PC-9 (cell line): ENCODE data around the gene AKAP12. TPM values are rescaled to one million over a fixed set of nuclear protein-coding genes. Genes with fewer than 3 reads are reported as not detected.

ENCODE experiments used
- BruUV-seq: library from RNA; stranded (reverse); fragments of 400-500 nt; replicated peaks from 2 replicates; lab custom pipeline; 2021; lab: Mats Ljungman, UMichigan
- CTCF ChIA-PET: fragments of 300-600 bp; sonication (Branson Sonifier 250); formaldehyde crosslinking; loops from one replicate; lab custom pipeline; 2022; ENCODE audit warnings: antibody characterized with exemption; lab: Charles Lee
- POLR2A ChIA-PET: fragments of 300-600 bp; sonication (Branson Sonifier 250); formaldehyde crosslinking; loops from one replicate; lab custom pipeline; 2022; ENCODE audit warnings: antibody characterized with exemption; ENCODE audit not compliant: unreplicated experiment; lab: Charles Lee
- DNase-seq, 2 experiments: peaks; one replicate each; pipeline versions ENCODE4 v3.0.0 to v3.0.0-alpha.2; 2015 to 2022; ENCODE audit warnings: mixed read lengths in 1 of 2
- H2AFZ ChIP-seq: fragments of 200-600 bp; sonication (generic); 2 replicates; pipeline ENCODE4 v1.8.1; 2017; ENCODE audit warnings: antibody characterized with exemption
- H3F3A ChIP-seq: fragments of 200-600 bp; sonication (generic); 2 replicates; pipeline ENCODE4 v1.8.1; 2017; ENCODE audit warnings: antibody characterized with exemption, mild to moderate bottlenecking, low read depth; ENCODE audit not compliant: insufficient read depth
- H3K27ac ChIP-seq: fragments of 200-600 bp; sonication (generic); 2 replicates; pipeline ENCODE4 v1.6.1; 2016; ENCODE audit warnings: mixed run types
- H3K27me3 ChIP-seq: fragments of 200-600 bp; sonication (generic); 2 replicates; pipeline ENCODE4 v1.6.1; 2016; ENCODE audit warnings: low read depth, mixed run types; ENCODE audit not compliant: insufficient read depth
- H3K36me3 ChIP-seq: fragments of 200-600 bp; sonication (generic); 2 replicates; pipeline ENCODE4 v1.6.1; 2016; ENCODE audit warnings: low read depth, mixed run types
- H3K4me1 ChIP-seq: fragments of 200-600 bp; sonication (generic); replicated peaks from 2 replicates; pipeline ENCODE4 v1.6.1; 2016; ENCODE audit warnings: mixed run types; ENCODE audit not compliant: insufficient read depth
- H3K4me2 ChIP-seq: fragments of 200-600 bp; sonication (generic); 2 replicates; pipeline ENCODE4 v1.6.1; 2017; ENCODE audit warnings: mixed run types
- H3K4me3 ChIP-seq: fragments of 200-600 bp; sonication (generic); 2 replicates; pipeline ENCODE4 v1.6.1; 2016; ENCODE audit warnings: mixed run types
- H3K79me2 ChIP-seq: fragments of 200-600 bp; sonication (generic); 2 replicates; pipeline ENCODE4 v1.6.1; 2017; ENCODE audit warnings: low read depth, mixed run types
- H3K9me2 ChIP-seq: fragments of 200-600 bp; sonication (generic); 2 replicates; pipeline ENCODE4 v1.8.1; 2017; ENCODE audit warnings: mild to moderate bottlenecking; ENCODE audit not compliant: insufficient read depth
- H3K9me3 ChIP-seq: fragments of 200-600 bp; sonication (generic); 2 replicates; pipeline ENCODE4 v1.8.1; 2016; ENCODE audit warnings: low read depth; ENCODE audit not compliant: insufficient read depth
- H4K20me1 ChIP-seq: fragments of 200-600 bp; sonication (generic); 2 replicates; pipeline ENCODE4 v1.8.1; 2017; ENCODE audit not compliant: insufficient read depth
- CTCF ChIP-seq: fragments of 200-600 bp; sonication (generic); conservative IDR thresholded peaks from 2 replicates; pipeline ENCODE4 v1.6.1; 2017; ENCODE audit warnings: mixed run types, antibody characterized with exemption, mild to moderate bottlenecking, moderate library complexity
- EZH2 ChIP-seq: fragments of 200-600 bp; sonication (generic); IDR thresholded peaks from 2 replicates; pipeline ENCODE4 v1.8.0; 2017; ENCODE audit warnings: antibody characterized with exemption, low read depth
- intact Hi-C: fragments of 100-400 bp; cut with micrococcal nuclease; formaldehyde crosslinking; loops from one replicate; pipeline ENCODE4 v1.10.0; 2022; ENCODE audit not compliant: unreplicated experiment
- total RNA-seq: library from RNA; stranded (reverse); gene quantifications from 2 replicates; pipeline ENCODE4 v1.2.3, GENCODE V29; 2021

Gene AKAP12
- total RNA-seq, 1 experiment from 2014 or later: 12.6 TPM

GRCh38 chr6:151324488-151324825 lies 84.7 kb downstream of the AKAP12 start:
- intact Hi-C loops: loop anchor here (1.0 to 10.0 kb wide), 3 partner anchors 80 to 310 kb away; no protein-coding TSS in a partner anchor
- H3K9me2 ChIP-seq: no peaks in the 10 kb centered on the region
- ChIA-PET CTCF (interaction anchor here (0.5 to 4.2 kb wide), 7 partner anchors 65 to 1677 kb away, joined by 3 to 24 read pairs (median 9); no protein-coding TSS in a partner anchor), POLR2A (interaction anchor here (0.5 kb wide), 1 partner anchor 442 kb away, joined by 3 read pairs; no protein-coding TSS in a partner anchor)
- no peaks in the 10 kb centered on the region for H3K9me3 ChIP-seq
- peaks cover 23% of the 10 kb centered on the region for H3F3A ChIP-seq
- peaks cover 39% of the 10 kb centered on the region for H3K4me1 ChIP-seq
- H3K27me3 ChIP-seq: no peaks in the 10 kb centered on the region
- peak overlapping the region; percentile 58; the same call in 1 of the 2 replicates for H2AFZ ChIP-seq
- TF ChIP-seq CTCF: peak; percentile 53; the same call in 1 of the 2 replicates
- no peak for TF ChIP-seq EZH2
- H3K4me3 ChIP-seq: peak overlapping the region; percentile 68; the same call in 1 of the 2 replicates
- no peak for DNase-seq
- H3K4me2 ChIP-seq: peak overlapping the region; percentile 91
- no peaks in the 10 kb centered on the region for H3K36me3 ChIP-seq
- H4K20me1 ChIP-seq: no peaks in the 10 kb centered on the region
- BruUV-seq: no TSS peak
- peaks cover 40% of the 10 kb centered on the region for H3K79me2 ChIP-seq
- H3K27ac ChIP-seq: peak overlapping the region; percentile 43

- Histone ChIP-seq H3K27ac (peak overlapping the region; percentile 52), H3K4me2 (peak overlapping the region; percentile 91), H3K9me2 (no peaks in the 10 kb centered on the region), H4K20me1 (no peaks in the 10 kb centered on the region), H3K4me1 (peaks cover 39% of the 10 kb centered on the region), H3K4me3 (peak overlapping the region; percentile 68), H3K79me2 (peaks cover 40% of the 10 kb centered on the region), H3F3A (peaks cover 26% of the 10 kb centered on the region), H3K36me3 (no peaks in the 10 kb centered on the region), H3K27me3 (no peaks in the 10 kb centered on the region), H2AFZ (peak overlapping the region; percentile 71), H3K9me3 (no peaks in the 10 kb centered on the region)
- TF ChIP-seq CTCF: no peak
- TF ChIP-seq EZH2: no peak
- CTCF ChIA-PET: interaction anchor here (0.5 to 4.2 kb wide), 8 partner anchors 10 to 1676 kb away, joined by 3 to 24 read pairs (median 6); no protein-coding TSS in a partner anchor
- BruUV-seq: no TSS peak
- peak; percentile 40 to 51 for DNase-seq
- intact Hi-C loops: loop anchor here (10.0 kb wide), 2 partner anchors 81 to 281 kb away; no protein-coding TSS in a partner anchor
- POLR2A ChIA-PET: interaction anchor here (0.6 to 0.7 kb wide), 2 partner anchors 10 to 30 kb away, joined by 4 to 12 read pairs; no protein-coding TSS in a partner anchor
These were observed 85.6 kb downstream of the AKAP12 start for GRCh38 chr6:151325075-151326050.

GRCh38 chr6:151326116-151326825 lies 86.5 kb downstream of the AKAP12 start:
- Histone ChIP-seq H3K9me3 (no peaks in the 10 kb centered on the region), H3K79me2 (peaks cover 38% of the 10 kb centered on the region), H3F3A (peaks cover 30% of the 10 kb centered on the region), H3K9me2 (no peaks in the 10 kb centered on the region), H4K20me1 (no peaks in the 10 kb centered on the region), H3K27ac (peak overlapping the region; percentile 52), H3K4me3 (peak overlapping the region; percentile 68), H3K27me3 (no peaks in the 10 kb centered on the region), H3K4me1 (peaks cover 39% of the 10 kb centered on the region), H3K4me2 (peak overlapping the region; percentile 91), H3K36me3 (no peaks in the 10 kb centered on the region), H2AFZ (peak overlapping the region; percentile 71)
- BruUV-seq: TSS peak; percentile 75
- POLR2A ChIA-PET: interaction anchor here (0.6 kb wide), 1 partner anchor 31 kb away, joined by 4 read pairs; no protein-coding TSS in a partner anchor
- TF ChIP-seq CTCF (no peak), EZH2 (no peak)
- intact Hi-C loops: loop anchor here (10.0 kb wide), 2 partner anchors 81 to 281 kb away; no protein-coding TSS in a partner anchor
- CTCF ChIA-PET: interaction anchor here (0.6 to 4.2 kb wide), 3 partner anchors 9 to 431 kb away, joined by 4 to 24 read pairs (median 8); no protein-coding TSS in a partner anchor
- no peak for DNase-seq
